Measurements from ENCODE around the gene ADPRM. TPM values are rescaled to one million over a fixed set of nuclear protein-coding genes. Genes with fewer than 3 reads are reported as not detected.
A peak's percentile ranks its signal among the peaks of the same experiment; 100 is the strongest.

ADPRM gene
- total and polyA plus RNA-seq, 2 donors = 26.0 to 26.2 TPM

DNA sequence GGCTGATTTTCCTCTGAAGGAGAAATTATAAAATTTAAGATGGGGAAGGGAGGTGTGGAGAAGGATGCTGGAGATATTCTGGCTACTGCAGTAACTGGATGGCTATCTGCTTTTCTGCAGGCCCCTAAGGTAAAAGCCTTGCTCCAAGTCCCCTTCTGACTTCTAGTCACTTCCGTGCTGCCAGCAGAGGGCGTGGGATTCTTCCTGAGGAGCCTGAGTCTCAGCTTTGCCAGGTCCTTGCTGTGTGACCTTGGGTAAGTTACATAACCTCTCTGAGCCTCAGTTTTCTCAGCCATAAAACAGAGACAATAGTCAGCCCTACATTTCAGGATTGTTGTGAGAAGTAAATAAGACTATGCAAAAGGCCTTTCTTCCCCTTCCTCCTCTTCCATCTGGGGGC lies 56.7 kb downstream of the ADPRM start:
- peak in 2 of 9 donors; percentile 25 to 33 for DNase-seq (ENCODE audit: low read depth in 6 of 9, low spot score in 9 of 9)
- 82% methylated on average over 2 of the region's 2 CpGs for WGBS
- Histone ChIP-seq H3K27ac (ENCODE audit: low read depth in 1 of 2, low read length in 1 of 2) (no peak overlapping the region), H3K27me3 (ENCODE audit: control insufficient read depth in 2 of 2, insufficient read depth in 1 of 2, low read length in 1 of 2) (no peaks in the 10 kb centered on the region), H3K4me3 (ENCODE audit: low read length in 2 of 2) (no peak overlapping the region), H3K9me3 (ENCODE audit: control insufficient read depth in 2 of 2, insufficient read depth in 1 of 2, low read length in 1 of 2) (no peaks in the 10 kb centered on the region), H3K4me1 (ENCODE audit: control insufficient read depth in 2 of 2, insufficient read depth in 2 of 2, low read length in 2 of 2) (no peaks in the 10 kb centered on the region), H3K36me3 (ENCODE audit: control insufficient read depth in 2 of 2, insufficient read depth in 2 of 2, low read length in 1 of 2) (no peaks in the 10 kb centered on the region)

DNA sequence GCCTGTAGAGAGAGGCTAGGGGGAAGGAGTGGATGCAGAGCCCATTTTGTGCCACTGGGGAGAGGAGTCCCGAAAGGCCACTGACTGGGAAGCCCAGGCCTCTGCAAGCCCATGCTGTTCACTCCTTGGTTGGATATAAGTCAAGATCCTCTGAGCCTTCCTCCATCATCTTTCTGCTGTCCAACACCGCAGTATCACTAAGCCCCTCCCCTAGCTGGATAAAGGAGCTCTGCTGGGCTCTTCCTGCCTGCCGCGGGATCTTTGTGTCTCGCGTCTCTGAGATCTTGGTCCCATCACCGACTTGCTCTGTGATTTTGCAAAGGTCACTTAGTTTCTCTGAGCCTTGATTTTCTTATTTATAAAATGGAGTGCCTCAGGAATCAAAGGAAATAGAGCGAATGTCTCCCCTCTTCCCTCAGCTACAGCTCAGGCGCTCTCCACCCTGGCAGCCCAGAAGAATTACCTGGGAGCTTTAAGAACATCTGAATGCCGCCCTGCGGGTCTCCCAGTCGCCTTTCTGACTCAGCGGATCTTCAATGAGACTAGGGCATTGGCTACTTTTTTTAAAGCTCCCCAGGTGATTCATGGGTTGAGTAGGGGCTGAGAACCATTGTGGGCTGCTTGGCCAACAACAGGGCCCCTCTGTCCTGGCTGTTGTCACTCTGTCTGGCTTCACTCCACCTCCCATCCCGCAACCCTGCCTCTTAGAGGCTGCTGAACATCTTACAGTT lies 57.6 kb downstream of the ADPRM start:
- 90% methylated on average over 14 of the region's 14 CpGs for WGBS
- H3K4me1 ChIP-seq (ENCODE audit: control insufficient read depth in 2 of 2, insufficient read depth in 2 of 2, low read length in 2 of 2) = no peaks in the 10 kb centered on the region

DNA sequence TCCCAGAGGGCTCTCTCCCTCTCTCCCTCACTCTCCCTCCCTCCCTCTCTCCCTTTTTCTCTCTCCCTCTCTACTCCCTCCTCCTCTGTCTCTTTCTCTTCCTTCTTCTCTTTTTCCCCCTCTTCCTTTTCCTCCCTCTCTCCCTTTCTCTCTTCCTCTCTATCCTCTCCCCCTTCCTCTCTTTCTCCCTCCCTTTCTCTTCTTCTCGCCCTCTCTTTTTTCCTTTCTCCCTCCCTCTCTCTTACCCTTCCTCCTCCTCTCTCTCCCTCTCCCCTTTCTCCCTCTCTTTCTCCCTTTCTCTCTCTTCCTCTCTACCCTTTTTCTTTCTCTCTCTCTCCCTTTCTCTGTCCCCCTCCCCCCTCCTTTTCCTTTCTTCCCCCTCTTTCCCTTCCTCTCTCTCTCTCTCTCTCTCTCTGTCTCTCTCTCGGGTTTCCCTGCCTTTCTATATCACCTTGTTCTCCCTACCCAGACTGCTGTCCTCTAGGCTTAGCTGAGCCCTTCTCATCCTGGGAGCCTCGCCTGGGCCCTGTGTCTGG lies 58.3 kb downstream of the ADPRM start:
- Histone ChIP-seq H3K27ac (ENCODE audit: low read depth in 1 of 2, low read length in 1 of 2) (no peak overlapping the region), H3K4me1 (ENCODE audit: control insufficient read depth in 2 of 2, insufficient read depth in 2 of 2, low read length in 2 of 2) (no peaks in the 10 kb centered on the region)
- WGBS = 95% methylated on average over 3 of the region's 3 CpGs

More for the DNA sequence above, 57.6 kb downstream of the ADPRM start:
- Histone ChIP-seq H3K27ac (ENCODE audit: low read depth in 1 of 2, low read length in 1 of 2) (no peak overlapping the region), H3K36me3 (ENCODE audit: control insufficient read depth in 2 of 2, insufficient read depth in 2 of 2, low read length in 1 of 2) (no peaks in the 10 kb centered on the region), H3K4me3 (ENCODE audit: low read length in 2 of 2) (no peak overlapping the region), H3K9me3 (ENCODE audit: control insufficient read depth in 2 of 2, insufficient read depth in 1 of 2, low read length in 1 of 2) (no peaks in the 10 kb centered on the region), H3K27me3 (ENCODE audit: control insufficient read depth in 2 of 2, insufficient read depth in 1 of 2, low read length in 1 of 2) (no peaks in the 10 kb centered on the region)
- no peak for DNase-seq (ENCODE audit: low read depth in 6 of 9, low spot score in 9 of 9)

DNA sequence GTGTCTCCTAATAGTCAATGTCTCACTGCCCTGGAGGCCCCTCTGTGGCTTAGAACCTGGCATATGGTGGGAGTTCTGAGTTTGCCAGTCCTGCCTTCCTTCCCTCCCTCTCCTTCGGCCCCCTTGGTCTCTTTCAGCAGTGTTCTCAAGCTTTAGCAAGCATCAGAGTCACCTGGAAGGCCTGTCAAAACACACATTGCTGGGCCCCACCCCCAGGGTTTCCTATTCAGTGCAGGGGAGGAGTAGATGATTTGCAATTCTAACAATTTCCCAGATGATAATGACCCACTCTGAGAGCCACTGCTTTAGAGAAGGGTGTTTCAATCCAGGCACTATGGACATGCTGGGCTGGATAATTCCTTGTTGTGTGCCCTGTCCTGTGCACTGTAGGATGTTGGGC lies 58.8 kb downstream of the ADPRM start:
- Histone ChIP-seq H3K4me1 (ENCODE audit: control insufficient read depth in 2 of 2, insufficient read depth in 2 of 2, low read length in 2 of 2) (no peaks in the 10 kb centered on the region), H3K27ac (ENCODE audit: low read depth in 1 of 2, low read length in 1 of 2) (no peak overlapping the region), H3K4me3 (ENCODE audit: low read length in 2 of 2) (no peak overlapping the region), H3K9me3 (ENCODE audit: control insufficient read depth in 2 of 2, insufficient read depth in 1 of 2, low read length in 1 of 2) (no peaks in the 10 kb centered on the region), H3K27me3 (ENCODE audit: control insufficient read depth in 2 of 2, insufficient read depth in 1 of 2, low read length in 1 of 2) (no peaks in the 10 kb centered on the region), H3K36me3 (ENCODE audit: control insufficient read depth in 2 of 2, insufficient read depth in 2 of 2, low read length in 1 of 2) (no peaks in the 10 kb centered on the region)
- 88% methylated on average over 1 of the region's 1 CpG for WGBS
- DNase-seq (ENCODE audit: low read depth in 6 of 9, low spot score in 9 of 9) = no peak

More for the DNA sequence above, 58.3 kb downstream of the ADPRM start:
- Histone ChIP-seq H3K4me3 (ENCODE audit: low read length in 2 of 2) (no peak overlapping the region), H3K27me3 (ENCODE audit: control insufficient read depth in 2 of 2, insufficient read depth in 1 of 2, low read length in 1 of 2) (no peaks in the 10 kb centered on the region), H3K36me3 (ENCODE audit: control insufficient read depth in 2 of 2, insufficient read depth in 2 of 2, low read length in 1 of 2) (no peaks in the 10 kb centered on the region), H3K9me3 (ENCODE audit: control insufficient read depth in 2 of 2, insufficient read depth in 1 of 2, low read length in 1 of 2) (no peaks in the 10 kb centered on the region)
- no peak for DNase-seq (ENCODE audit: low read depth in 6 of 9, low spot score in 9 of 9)

GRCh38 chr17:10756619-10757018 lies 59.2 kb downstream of the ADPRM start:
- WGBS = 97% methylated on average over 2 of the region's 2 CpGs
- H3K9me3 ChIP-seq (ENCODE audit: control insufficient read depth in 2 of 2, insufficient read depth in 1 of 2, low read length in 1 of 2) = no peaks in the 10 kb centered on the region
- H3K4me3 ChIP-seq (ENCODE audit: low read length in 2 of 2) = no peak overlapping the region
- H3K27ac ChIP-seq (ENCODE audit: low read depth in 1 of 2, low read length in 1 of 2) = no peak overlapping the region
- no peaks in the 10 kb centered on the region for H3K27me3 ChIP-seq (ENCODE audit: control insufficient read depth in 2 of 2, insufficient read depth in 1 of 2, low read length in 1 of 2)
- no peak for DNase-seq (ENCODE audit: low read depth in 6 of 9, low spot score in 9 of 9)
- H3K4me1 ChIP-seq (ENCODE audit: control insufficient read depth in 2 of 2, insufficient read depth in 2 of 2, low read length in 2 of 2) = no peaks in the 10 kb centered on the region
- no peaks in the 10 kb centered on the region for H3K36me3 ChIP-seq (ENCODE audit: control insufficient read depth in 2 of 2, insufficient read depth in 2 of 2, low read length in 1 of 2)

DNA sequence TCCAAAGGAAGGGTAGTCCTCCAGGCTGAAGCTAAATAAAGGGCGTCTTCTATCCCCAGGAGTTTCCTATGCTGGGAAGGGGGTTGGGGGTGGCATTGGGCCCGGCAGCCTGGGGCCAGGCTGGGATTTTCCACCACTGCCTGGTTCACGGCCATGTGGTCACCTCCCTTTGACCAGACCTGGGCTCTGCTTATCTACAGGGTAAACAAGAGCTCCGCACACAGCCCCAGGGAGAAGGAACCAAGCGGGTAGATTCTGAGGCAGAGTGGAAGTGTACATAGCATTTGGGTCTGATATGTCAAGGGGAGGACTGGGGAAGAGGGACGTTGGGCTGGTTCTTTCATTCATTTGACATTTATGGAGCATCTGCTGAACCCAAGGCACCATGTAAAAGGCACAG lies 59.7 kb downstream of the ADPRM start:
- H3K27ac ChIP-seq (ENCODE audit: low read depth in 1 of 2, low read length in 1 of 2) = no peak overlapping the region
- no peaks in the 10 kb centered on the region for H3K36me3 ChIP-seq (ENCODE audit: control insufficient read depth in 2 of 2, insufficient read depth in 2 of 2, low read length in 1 of 2)
- H3K27me3 ChIP-seq (ENCODE audit: control insufficient read depth in 2 of 2, insufficient read depth in 1 of 2, low read length in 1 of 2) = no peaks in the 10 kb centered on the region
- no peak overlapping the region for H3K4me3 ChIP-seq (ENCODE audit: low read length in 2 of 2)
- no peak for DNase-seq (ENCODE audit: low read depth in 6 of 9, low spot score in 9 of 9)
- H3K4me1 ChIP-seq (ENCODE audit: control insufficient read depth in 2 of 2, insufficient read depth in 2 of 2, low read length in 2 of 2) = no peaks in the 10 kb centered on the region
- 96% methylated on average over 6 of the region's 6 CpGs for WGBS
- H3K9me3 ChIP-seq (ENCODE audit: control insufficient read depth in 2 of 2, insufficient read depth in 1 of 2, low read length in 1 of 2) = no peaks in the 10 kb centered on the region

- WGBS = 95% methylated on average over 2 of the region's 2 CpGs
- Histone ChIP-seq H3K27ac (ENCODE audit: low read depth in 1 of 2, low read length in 1 of 2) (no peak overlapping the region), H3K4me3 (ENCODE audit: low read length in 2 of 2) (no peak overlapping the region), H3K27me3 (ENCODE audit: control insufficient read depth in 2 of 2, insufficient read depth in 1 of 2, low read length in 1 of 2) (no peaks in the 10 kb centered on the region), H3K9me3 (ENCODE audit: control insufficient read depth in 2 of 2, insufficient read depth in 1 of 2, low read length in 1 of 2) (no peaks in the 10 kb centered on the region), H3K36me3 (ENCODE audit: control insufficient read depth in 2 of 2, insufficient read depth in 2 of 2, low read length in 1 of 2) (no peaks in the 10 kb centered on the region), H3K4me1 (ENCODE audit: control insufficient read depth in 2 of 2, insufficient read depth in 2 of 2, low read length in 2 of 2) (no peaks in the 10 kb centered on the region)
- no peak for DNase-seq (ENCODE audit: low read depth in 6 of 9, low spot score in 9 of 9)
Measured at GRCh38 chr17:10757647-10758046, 60.3 kb downstream of the ADPRM start.

- DNase-seq (ENCODE audit: low read depth in 6 of 9, low spot score in 9 of 9) = no peak
- Histone ChIP-seq H3K9me3 (ENCODE audit: control insufficient read depth in 2 of 2, insufficient read depth in 1 of 2, low read length in 1 of 2) (no peaks in the 10 kb centered on the region), H3K27ac (ENCODE audit: low read depth in 1 of 2, low read length in 1 of 2) (no peak overlapping the region), H3K4me3 (ENCODE audit: low read length in 2 of 2) (no peak overlapping the region), H3K27me3 (ENCODE audit: control insufficient read depth in 2 of 2, insufficient read depth in 1 of 2, low read length in 1 of 2) (no peaks in the 10 kb centered on the region), H3K4me1 (ENCODE audit: control insufficient read depth in 2 of 2, insufficient read depth in 2 of 2, low read length in 2 of 2) (no peaks in the 10 kb centered on the region), H3K36me3 (ENCODE audit: control insufficient read depth in 2 of 2, insufficient read depth in 2 of 2, low read length in 1 of 2) (no peaks in the 10 kb centered on the region)
- 97% methylated on average over 6 of the region's 6 CpGs for WGBS
Measured at GRCh38 chr17:10758062-10758461, 60.7 kb downstream of the ADPRM start.

Measured in thymus (tissue), 11 donors.